GM19468 (cell line): Measurements from ENCODE around the gene PKP2.

ENCODE experiments used
- ATAC-seq: cut with Tn5 transposase; IDR thresholded peaks from one replicate; pipeline ENCODE4 v1.9.1; 2021; ENCODE audit warnings: mild to moderate bottlenecking, moderate library complexity, moderate number of reproducible peaks; ENCODE audit not compliant: unreplicated experiment; ENCODE audit errors: extremely low read depth

Gene PKP2

GRCh38 chr12:32896432-32897280, at the start of gene PKP2:
Gene PKP2 (minus strand): TSS chr12:32896777. CDS start chr12:32896731, 46 bp downstream.
- no peak for ATAC-seq

GRCh38 chr12:32944195-32944594, 47.6 kb upstream of the PKP2 start:
- ATAC-seq = no peak

GRCh38 chr12:32939801-32940200, 43.2 kb upstream of the PKP2 start:
- no peak for ATAC-seq

GRCh38 chr12:32926963-32927362, 30.4 kb upstream of the PKP2 start:
- no peak for ATAC-seq

- ATAC-seq = no peak
Measured at GRCh38 chr12:32926356-32926755, 29.8 kb upstream of the PKP2 start.

- ATAC-seq = no peak
Measured at GRCh38 chr12:32922546-32923297, 26.1 kb upstream of the PKP2 start.

- no peak for ATAC-seq
Measured at GRCh38 chr12:32921397-32921796, 24.8 kb upstream of the PKP2 start.

- no peak for ATAC-seq
Measured at GRCh38 chr12:32920506-32921085, 24.0 kb upstream of the PKP2 start.

- ATAC-seq = no peak
Measured at GRCh38 chr12:32918890-32919801, 22.6 kb upstream of the PKP2 start.

GRCh38 chr12:32917094-32917611, 20.6 kb upstream of the PKP2 start:
- no peak for ATAC-seq

- no peak for ATAC-seq
Measured at GRCh38 chr12:32907898-32908476, 11.4 kb upstream of the PKP2 start.

- no peak for ATAC-seq
Measured at GRCh38 chr12:32907166-32907565, 10.6 kb upstream of the PKP2 start.

- peak; percentile 97 for ATAC-seq
Measured at GRCh38 chr12:32906399-32907165, 10.0 kb upstream of the PKP2 start.

GRCh38 chr12:32903763-32904162, 7.2 kb upstream of the PKP2 start:
- no peak for ATAC-seq

GRCh38 chr12:32903318-32903717, 6.7 kb upstream of the PKP2 start:
- no peak for ATAC-seq

GRCh38 chr12:32902287-32902997, 5.9 kb upstream of the PKP2 start:
- ATAC-seq = peak; percentile 26

- ATAC-seq = no peak
Measured at GRCh38 chr12:32901553-32901952, 5.0 kb upstream of the PKP2 start.
